Measurements from ENCODE around the gene ANKH.

Gene ANKH

DNA sequence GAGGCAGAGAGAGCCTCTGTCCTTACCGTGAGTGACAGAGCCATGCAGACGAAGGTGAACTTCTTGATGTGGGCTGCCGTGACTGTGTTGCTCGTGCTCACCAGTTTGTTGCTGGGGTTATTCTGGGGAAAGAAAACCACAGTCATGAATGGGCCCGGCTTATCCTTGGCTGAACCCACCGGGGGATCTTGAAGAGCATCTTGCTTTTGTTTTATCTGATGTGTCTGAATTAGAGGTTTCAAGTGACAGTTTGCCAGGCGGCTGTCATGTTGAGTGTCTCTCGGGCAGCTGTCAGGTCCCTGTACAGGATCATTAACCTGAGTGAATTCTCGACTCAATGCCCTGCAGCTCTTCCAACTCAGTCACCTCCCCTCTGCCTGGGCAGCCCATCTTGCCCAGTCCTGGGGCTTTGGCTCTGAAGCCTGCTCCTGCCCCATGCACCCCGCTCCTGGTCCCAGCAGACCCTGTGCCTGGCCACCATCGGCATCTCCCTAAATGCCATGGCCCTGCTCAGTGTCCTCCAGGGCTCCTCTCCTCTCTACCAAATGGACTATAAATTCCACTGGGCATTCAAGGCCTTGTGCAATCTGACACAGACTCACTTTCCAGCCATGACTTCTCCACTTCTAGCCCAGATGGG, 129.7 kb downstream of the ANKH start:
- no peak for DNase-seq
- Histone ChIP-seq H3K4me3 (ENCODE audit: low read depth, low read length) (no peak overlapping the region), H3K9me3 (no peaks in the 10 kb centered on the region), H3K4me1 (no peaks in the 10 kb centered on the region), H3K36me3 (peaks cover 5% of the 10 kb centered on the region), H3K27me3 (no peaks in the 10 kb centered on the region)
- TF ChIP-seq, protein P1, sequence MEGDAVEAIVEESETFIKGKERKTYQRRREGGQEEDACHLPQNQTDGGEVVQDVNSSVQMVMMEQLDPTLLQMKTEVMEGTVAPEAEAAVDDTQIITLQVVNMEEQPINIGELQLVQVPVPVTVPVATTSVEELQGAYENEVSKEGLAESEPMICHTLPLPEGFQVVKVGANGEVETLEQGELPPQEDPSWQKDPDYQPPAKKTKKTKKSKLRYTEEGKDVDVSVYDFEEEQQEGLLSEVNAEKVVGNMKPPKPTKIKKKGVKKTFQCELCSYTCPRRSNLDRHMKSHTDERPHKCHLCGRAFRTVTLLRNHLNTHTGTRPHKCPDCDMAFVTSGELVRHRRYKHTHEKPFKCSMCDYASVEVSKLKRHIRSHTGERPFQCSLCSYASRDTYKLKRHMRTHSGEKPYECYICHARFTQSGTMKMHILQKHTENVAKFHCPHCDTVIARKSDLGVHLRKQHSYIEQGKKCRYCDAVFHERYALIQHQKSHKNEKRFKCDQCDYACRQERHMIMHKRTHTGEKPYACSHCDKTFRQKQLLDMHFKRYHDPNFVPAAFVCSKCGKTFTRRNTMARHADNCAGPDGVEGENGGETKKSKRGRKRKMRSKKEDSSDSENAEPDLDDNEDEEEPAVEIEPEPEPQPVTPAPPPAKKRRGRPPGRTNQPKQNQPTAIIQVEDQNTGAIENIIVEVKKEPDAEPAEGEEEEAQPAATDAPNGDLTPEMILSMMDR (IDR thresholded peaks at IDR 0.05; ENCODE audit: low read depth, low read length), result no peak

DNA sequence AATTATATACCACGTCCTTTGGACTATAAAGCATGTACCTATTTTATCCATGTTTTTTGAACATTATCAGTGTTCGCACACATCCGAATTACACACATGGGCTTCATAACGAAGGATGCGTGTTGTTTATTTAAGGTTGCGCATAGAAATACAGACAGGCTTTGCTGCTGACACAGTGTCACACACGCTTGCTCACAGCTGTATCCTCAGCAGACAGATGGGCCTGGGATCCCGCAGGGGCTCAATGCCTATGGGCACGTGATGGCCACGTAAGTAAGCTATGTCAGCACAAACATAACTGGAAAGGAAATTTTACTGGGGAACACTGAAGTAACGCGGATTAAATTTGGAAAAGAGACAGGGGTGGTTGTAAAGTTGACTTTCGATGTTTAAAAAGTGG, 130.4 kb downstream of the ANKH start:
- Histone ChIP-seq H3K4me1 (no peaks in the 10 kb centered on the region), H3K4me3 (ENCODE audit: low read depth, low read length) (no peak overlapping the region), H3K9me3 (no peaks in the 10 kb centered on the region), H3K27me3 (no peaks in the 10 kb centered on the region), H3K36me3 (peaks cover 5% of the 10 kb centered on the region)
- no peak for DNase-seq
- TF ChIP-seq, protein P1 (IDR thresholded peaks at IDR 0.05; ENCODE audit: low read depth, low read length), result no peak

DNA sequence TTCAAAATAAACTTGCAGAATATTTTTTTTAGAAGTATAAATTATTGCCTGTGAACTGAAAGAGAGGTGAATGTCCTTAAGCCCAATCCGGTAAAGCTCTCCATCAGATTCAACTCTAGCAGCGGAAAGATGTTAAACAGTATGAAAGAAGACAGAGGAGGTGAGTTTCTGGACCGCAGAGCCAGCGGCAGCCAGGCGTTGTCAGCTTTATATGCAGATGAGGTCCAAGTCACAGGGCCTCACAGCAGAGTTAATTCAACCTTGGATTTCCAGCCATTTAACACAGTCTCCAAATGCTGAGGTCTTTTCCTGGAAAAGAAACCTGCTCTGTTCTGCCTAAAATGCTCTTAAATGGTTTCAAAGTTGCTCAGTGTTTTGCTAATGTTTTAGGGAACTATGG, 131.6 kb downstream of the ANKH start:
- H3K4me3 ChIP-seq (ENCODE audit: low read depth, low read length), result no peak overlapping the region
- peaks cover 5% of the 10 kb centered on the region for H3K36me3 ChIP-seq
- TF ChIP-seq, protein P1 (IDR thresholded peaks at IDR 0.05; ENCODE audit: low read depth, low read length), result no peak
- H3K9me3 ChIP-seq, result no peaks in the 10 kb centered on the region
- H3K4me1 ChIP-seq, result no peaks in the 10 kb centered on the region
- no peaks in the 10 kb centered on the region for H3K27me3 ChIP-seq
- DNase-seq, result no peak

DNA sequence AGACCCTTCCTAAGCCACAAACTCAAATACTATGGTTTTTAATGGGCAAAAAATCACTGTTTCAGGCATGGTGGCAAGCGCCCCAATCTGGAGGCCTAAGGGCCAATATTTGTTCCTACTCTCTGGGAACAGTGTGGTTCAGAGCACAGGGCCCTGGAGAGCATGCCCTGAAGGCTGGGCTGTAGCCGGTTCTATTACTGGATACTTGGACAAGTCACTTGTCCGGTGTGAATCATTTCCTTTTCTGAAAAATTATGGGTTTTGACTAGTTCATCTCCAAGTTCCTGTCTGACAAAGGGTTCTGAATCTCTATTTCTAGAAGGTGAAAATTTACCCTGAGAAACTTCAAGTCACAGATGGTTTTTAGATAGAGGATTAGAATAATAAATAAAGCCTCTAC, 132.0 kb downstream of the ANKH start:
- H3K27me3 ChIP-seq, result no peaks in the 10 kb centered on the region
- DNase-seq, result no peak
- TF ChIP-seq, protein P1 (IDR thresholded peaks at IDR 0.05; ENCODE audit: low read depth, low read length), result no peak
- no peaks in the 10 kb centered on the region for H3K9me3 ChIP-seq
- H3K36me3 ChIP-seq, result peaks cover 5% of the 10 kb centered on the region
- H3K4me1 ChIP-seq, result no peaks in the 10 kb centered on the region
- no peak overlapping the region for H3K4me3 ChIP-seq (ENCODE audit: low read depth, low read length)

DNA sequence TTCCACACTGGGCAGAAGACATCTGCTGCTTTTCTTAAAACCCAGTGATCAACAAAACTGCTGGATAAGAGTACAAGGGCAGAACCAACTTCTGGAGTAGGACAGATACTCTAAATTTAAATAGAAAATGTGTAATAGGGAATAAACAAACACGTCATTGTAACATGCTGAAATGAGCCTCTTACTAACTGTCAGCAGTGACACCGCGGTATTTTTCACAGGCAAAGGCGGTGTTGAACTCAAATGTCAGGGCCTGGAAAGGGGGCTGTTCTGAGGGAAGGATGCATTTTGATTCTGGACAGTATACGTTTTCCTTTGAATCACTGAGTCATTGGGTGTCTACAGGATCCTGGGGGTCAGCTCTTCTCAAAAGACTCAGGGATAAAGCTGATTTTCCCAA, 133.5 kb downstream of the ANKH start:
- Histone ChIP-seq H3K36me3 (peaks cover 5% of the 10 kb centered on the region), H3K4me1 (no peaks in the 10 kb centered on the region), H3K4me3 (ENCODE audit: low read depth, low read length) (no peak overlapping the region), H3K27me3 (no peaks in the 10 kb centered on the region), H3K9me3 (no peaks in the 10 kb centered on the region)
- no peak for DNase-seq
- TF ChIP-seq, protein P1 (IDR thresholded peaks at IDR 0.05; ENCODE audit: low read depth, low read length), result no peak

DNA sequence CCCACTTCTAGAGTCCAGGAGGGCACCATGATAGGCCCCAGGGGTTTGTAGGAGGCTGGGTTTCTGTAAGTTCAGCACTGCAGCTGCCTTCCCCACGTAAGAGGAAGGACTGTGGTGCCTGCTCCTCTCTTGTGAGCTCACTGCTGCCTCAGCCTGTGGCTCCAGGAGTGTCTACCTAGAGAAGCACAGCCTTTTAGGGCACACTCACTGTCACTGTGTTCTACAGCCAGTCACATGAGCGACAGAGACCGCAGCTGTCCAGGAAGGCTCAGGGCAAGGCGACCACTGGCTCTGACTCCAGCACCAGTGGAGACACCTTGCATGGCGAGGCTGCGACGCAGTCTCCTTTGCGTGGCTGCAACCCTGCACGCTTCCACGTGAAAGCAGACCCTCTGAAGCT, 134.3 kb downstream of the ANKH start:
- DNase-seq, result no peak
- no peaks in the 10 kb centered on the region for H3K27me3 ChIP-seq
- peaks cover 5% of the 10 kb centered on the region for H3K36me3 ChIP-seq
- H3K4me1 ChIP-seq, result no peaks in the 10 kb centered on the region
- H3K9me3 ChIP-seq, result no peaks in the 10 kb centered on the region
- no peak overlapping the region for H3K4me3 ChIP-seq (ENCODE audit: low read depth, low read length)
- TF ChIP-seq, protein P1 (IDR thresholded peaks at IDR 0.05; ENCODE audit: low read depth, low read length), result no peak
